ENCODE measurements around the gene CNTNAP5.

DNA sequence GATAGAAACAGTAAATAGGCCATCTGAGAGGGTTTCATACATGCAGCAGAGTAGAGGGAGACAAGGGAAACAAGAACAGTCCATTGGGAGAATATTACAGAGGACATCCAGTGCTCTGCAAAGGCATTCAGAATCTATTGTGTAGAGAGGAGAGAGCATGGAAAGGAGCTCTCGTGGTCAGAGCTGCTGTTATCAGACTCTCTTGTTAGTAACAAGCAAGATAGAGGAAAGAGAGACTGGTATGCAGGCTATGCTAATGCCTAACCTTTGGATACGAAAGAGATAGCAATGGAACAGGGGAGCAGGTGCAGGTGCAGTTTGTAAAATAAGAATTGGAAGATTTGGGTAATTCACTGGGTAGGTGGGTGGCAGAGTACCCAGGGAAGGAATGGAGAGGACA lies 855.9 kb downstream of the CNTNAP5 start:
- no peak for TF ChIP-seq POLR2AphosphoS5 (IDR thresholded peaks at IDR 0.05)
- no peak for TF ChIP-seq POLR2A (IDR thresholded peaks at IDR 0.05)
- TF ChIP-seq, protein P1, sequence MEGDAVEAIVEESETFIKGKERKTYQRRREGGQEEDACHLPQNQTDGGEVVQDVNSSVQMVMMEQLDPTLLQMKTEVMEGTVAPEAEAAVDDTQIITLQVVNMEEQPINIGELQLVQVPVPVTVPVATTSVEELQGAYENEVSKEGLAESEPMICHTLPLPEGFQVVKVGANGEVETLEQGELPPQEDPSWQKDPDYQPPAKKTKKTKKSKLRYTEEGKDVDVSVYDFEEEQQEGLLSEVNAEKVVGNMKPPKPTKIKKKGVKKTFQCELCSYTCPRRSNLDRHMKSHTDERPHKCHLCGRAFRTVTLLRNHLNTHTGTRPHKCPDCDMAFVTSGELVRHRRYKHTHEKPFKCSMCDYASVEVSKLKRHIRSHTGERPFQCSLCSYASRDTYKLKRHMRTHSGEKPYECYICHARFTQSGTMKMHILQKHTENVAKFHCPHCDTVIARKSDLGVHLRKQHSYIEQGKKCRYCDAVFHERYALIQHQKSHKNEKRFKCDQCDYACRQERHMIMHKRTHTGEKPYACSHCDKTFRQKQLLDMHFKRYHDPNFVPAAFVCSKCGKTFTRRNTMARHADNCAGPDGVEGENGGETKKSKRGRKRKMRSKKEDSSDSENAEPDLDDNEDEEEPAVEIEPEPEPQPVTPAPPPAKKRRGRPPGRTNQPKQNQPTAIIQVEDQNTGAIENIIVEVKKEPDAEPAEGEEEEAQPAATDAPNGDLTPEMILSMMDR (IDR thresholded peaks at IDR 0.05) = no peak
- TF ChIP-seq EP300 (IDR thresholded peaks at IDR 0.05; ENCODE audit: low read depth) = no peak
